Measurements from ENCODE around the gene DAPK1.

Gene DAPK1

GRCh38 chr9:87564791-87565241 lies 67.1 kb downstream of the DAPK1 start:
- no peak for DNase-seq (ENCODE audit: low read depth in 1 of 2, low spot score in 1 of 2)

GRCh38 chr9:87567001-87567400 lies 69.3 kb downstream of the DAPK1 start:
- no peak for DNase-seq (ENCODE audit: low read depth in 1 of 2, low spot score in 1 of 2)

DNA sequence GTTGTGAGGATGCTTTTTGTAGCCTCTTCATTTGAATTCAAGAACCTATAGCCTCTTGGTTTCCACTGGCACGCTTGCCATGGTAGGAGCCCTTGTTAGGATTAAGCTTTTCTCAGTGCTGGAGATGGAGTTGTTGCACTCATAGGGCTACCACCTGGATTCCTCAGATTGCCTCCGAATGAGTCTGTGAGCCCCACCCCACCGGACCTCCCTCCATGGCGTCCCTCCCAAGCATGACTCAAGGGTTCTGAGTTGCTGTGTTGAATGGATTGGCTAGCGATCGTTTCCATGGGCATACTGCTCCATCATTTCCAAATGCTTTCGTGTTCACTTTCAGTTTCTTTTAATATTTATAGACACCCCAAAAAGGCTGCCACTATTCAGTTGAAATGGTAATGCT lies 69.9 kb downstream of the DAPK1 start:
- DNase-seq (ENCODE audit: low read depth in 1 of 2, low spot score in 1 of 2), result no peak

GRCh38 chr9:87567983-87568382 lies 70.3 kb downstream of the DAPK1 start:
- DNase-seq (ENCODE audit: low read depth in 1 of 2, low spot score in 1 of 2), result no peak

DNA sequence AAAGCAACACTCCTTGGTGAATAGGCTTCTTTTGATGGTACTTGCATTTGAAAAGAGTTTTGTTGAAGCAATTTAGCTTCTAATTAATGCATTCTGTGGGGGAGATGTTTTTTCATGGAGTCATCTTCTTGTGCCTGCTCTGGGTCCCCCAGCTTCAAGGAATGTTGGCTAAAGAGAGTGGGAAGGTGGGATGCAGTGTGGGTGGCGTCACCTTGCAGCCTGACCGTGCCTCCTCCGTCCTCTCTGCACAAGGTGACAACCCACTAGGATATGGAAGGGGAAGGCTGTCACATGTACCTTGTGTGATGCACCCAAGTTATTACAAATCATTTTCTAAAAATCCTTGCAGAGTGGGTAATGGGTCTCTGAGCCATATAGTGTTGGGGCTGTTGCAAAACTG lies 70.7 kb downstream of the DAPK1 start:
- no peak for DNase-seq (ENCODE audit: low read depth in 1 of 2, low spot score in 1 of 2)

DNA sequence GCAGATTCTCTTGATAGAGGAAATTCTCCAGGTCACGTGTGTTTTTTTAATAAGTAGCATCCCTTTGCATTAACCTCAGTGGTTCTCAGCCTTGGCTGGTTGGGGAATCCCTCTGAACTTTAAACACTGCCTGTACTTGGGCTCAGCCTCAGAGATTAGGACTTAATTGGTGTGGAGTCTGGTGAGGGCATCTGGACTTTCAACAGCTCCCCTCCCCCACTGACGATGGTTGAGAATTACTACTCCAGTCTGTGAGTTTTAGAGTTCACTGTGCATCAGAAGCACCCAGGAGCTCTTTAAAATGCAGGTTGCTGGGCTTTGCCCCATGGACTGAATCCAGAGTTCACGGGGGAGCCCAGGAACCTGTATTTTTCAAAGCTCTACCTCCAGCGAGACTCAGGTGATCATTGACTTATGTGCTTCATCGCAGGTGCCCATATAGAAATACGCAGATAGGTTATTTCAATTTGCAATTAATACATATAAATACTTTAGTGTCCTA lies 71.4 kb downstream of the DAPK1 start:
- no peak for DNase-seq (ENCODE audit: low read depth in 1 of 2, low spot score in 1 of 2)

GRCh38 chr9:87569518-87569917 lies 71.9 kb downstream of the DAPK1 start:
- no peak for DNase-seq (ENCODE audit: low read depth in 1 of 2, low spot score in 1 of 2)

GRCh38 chr9:87570000-87570908 lies 72.6 kb downstream of the DAPK1 start:
- DNase-seq (ENCODE audit: low read depth in 1 of 2, low spot score in 1 of 2), result no peak

GRCh38 chr9:87572719-87573118 lies 75.1 kb downstream of the DAPK1 start:
- DNase-seq (ENCODE audit: low read depth in 1 of 2, low spot score in 1 of 2), result no peak

DNA sequence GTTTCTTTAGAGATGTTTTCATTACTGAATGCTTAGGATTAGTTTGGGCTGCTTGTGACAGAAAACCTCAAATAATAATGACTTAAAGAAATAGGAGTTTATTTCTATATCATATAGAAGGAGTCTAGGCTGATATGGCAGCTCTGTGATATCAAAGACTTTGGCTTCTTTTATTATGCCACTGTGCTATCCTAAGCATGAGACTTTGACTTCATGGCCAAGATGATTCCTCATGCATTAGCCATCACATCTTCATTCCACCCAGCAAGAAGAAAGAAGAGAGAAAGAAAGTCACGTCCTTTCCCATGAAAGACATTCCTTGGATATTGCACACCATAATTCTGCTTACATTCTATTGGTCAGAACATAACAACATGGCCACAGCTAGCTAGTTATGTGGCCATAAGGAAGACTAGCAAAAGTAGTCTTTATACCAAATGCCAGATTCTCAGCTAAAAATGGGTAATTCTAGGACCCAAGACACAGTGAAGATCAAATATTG lies 76.2 kb downstream of the DAPK1 start:
- DNase-seq (ENCODE audit: low read depth in 1 of 2, low spot score in 1 of 2), result no peak

DNA sequence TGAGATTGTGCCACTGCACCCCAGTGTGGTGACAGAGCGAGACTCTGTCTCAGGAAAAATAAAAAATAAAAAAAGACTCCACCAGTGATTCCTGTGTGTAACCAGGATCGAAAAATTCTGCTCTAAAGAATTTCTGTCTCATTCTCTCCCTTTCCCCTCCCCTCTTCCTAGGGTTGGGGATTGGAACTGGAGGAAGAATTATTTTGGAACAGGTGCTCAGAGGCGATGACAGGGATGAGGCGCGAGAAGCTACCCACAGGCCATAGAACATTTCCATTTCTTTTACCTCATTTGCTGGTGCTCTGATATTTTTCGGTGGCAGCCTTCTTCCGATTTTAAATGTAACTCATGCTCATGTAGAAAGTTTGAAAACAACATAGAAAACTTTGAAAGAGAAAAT lies 80.1 kb downstream of the DAPK1 start:
- DNase-seq (ENCODE audit: low read depth in 1 of 2, low spot score in 1 of 2), result no peak

DNA sequence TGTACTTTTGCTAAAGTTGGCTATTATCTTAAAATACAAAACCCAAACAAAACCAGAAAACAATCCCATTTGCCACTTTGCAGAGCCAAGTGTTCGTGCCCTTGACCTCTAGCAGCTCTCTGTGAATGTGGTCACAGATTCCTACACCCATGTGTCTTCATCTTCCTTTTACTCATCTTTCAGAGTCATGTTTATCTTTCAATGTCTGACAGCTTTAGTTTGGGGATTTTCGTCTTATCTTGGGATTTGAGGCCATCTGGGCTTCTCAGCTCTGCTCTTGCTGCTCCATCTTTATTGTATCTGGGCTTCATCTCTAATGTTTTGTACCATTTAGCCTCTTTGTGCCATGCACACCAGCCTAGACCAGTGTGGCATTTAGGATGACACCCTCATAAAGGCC lies 81.0 kb downstream of the DAPK1 start:
- no peak for DNase-seq (ENCODE audit: low read depth in 1 of 2, low spot score in 1 of 2)

DNA sequence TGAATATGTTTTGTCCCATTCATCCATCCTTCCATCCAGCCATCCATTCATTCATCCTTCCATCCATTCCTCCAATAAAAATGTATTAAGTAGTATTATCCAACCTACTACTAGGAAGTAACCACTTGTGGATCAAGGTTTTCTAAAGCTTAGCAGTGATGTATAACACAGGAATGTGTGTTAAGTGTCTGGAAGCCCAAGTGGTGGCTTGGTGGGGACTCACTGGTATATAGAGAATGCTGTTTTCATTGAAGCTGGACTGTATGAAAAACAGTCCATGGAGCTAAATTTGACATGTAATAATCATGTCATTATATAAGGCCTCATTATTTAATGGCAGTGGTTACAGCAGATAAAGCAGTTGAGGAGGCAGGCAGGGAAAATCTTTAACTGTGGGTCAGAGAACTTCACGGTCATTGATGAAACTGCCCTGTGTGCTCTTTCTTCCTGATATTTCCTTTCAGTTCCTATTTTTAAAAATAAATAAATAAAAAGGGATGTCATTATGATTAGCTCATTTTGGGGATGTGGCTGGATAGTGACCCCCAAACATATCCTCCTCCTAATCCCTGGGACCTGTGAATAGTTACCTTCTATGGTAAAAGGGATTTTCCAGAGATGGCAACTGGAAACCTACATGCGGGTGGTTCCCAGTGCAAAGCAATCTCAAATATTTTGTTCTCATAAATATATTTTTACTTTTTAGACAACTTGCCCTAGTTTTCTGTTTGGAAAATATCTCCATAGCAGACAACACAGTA lies 82.3 kb downstream of the DAPK1 start:
- DNase-seq (ENCODE audit: low read depth in 1 of 2, low spot score in 1 of 2), result no peak

- DNase-seq (ENCODE audit: low read depth in 1 of 2, low spot score in 1 of 2), result no peak
Observed at GRCh38 chr9:87580941-87581438, 83.3 kb downstream of the DAPK1 start.

GRCh38 chr9:87581513-87581912 lies 83.8 kb downstream of the DAPK1 start:
- DNase-seq (ENCODE audit: low read depth in 1 of 2, low spot score in 1 of 2), result no peak

DNA sequence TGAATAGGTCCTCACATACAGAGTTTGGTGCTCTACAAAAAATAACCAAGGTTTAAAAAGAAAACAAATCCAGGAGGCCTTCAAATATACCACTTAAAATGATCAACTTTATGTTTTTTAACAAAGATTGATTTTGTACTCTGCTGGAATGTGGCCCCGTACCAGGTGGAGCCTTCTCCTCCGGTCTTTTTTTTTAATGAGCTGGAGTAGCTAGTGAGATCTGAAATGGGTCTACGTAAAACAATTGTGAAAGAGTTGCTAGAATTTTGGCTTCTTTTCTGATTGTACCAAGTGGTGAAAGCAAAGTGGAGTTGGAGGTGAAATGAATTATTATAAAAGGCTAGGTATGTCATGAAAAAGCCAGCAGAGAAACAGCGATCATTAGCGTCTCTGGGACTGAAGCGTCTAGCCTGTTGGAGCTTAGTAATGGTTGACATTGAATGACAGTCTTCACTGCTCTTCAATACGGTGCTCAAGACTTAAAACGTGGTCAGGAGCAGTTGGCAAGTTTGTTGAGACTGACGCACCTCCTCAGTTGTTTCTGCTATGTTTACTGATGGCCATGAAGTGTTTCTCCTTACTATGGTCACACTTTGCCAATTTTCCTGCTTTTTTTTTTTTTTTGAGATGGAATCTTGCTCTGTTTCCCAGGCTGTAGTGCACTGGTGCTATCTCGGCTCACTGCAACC lies 84.4 kb downstream of the DAPK1 start:
- DNase-seq (ENCODE audit: low read depth in 1 of 2, low spot score in 1 of 2), result no peak

DNA sequence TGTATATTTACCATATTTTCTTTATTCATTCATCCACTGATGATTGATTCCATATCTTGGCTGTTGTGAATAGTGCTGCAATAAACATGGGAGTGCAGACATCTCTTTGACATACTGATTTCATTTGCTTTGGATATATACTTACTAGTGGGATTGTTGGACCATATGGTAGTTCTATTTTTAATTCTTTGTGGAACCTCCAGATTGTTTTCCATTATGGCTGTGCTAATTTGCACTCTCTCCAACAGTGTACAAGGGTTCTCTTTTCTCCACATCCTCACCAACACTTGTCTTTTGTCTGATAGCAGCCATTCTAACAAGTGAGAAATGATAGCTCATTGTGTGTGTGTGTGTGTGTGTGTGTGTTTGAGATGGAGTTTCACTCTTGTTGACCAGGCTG lies 86.7 kb downstream of the DAPK1 start:
- DNase-seq (ENCODE audit: low read depth in 1 of 2, low spot score in 1 of 2), result no peak

- DNase-seq (ENCODE audit: low read depth in 1 of 2, low spot score in 1 of 2), result no peak
Observed at GRCh38 chr9:87585123-87585855, 87.6 kb downstream of the DAPK1 start.

- DNase-seq (ENCODE audit: low read depth in 1 of 2, low spot score in 1 of 2), result no peak
Observed at GRCh38 chr9:87586731-87587355, 89.2 kb downstream of the DAPK1 start.

- no peak for DNase-seq (ENCODE audit: low read depth in 1 of 2, low spot score in 1 of 2)
Observed at GRCh38 chr9:87587356-87587745, 89.7 kb downstream of the DAPK1 start.
